Stimulated activated CD8-positive, alpha-beta memory T cell treated with anti-CD3 and anti-CD28 coated beads, Interleukin-15, amount 100 ng/mL, for 48 hours (primary cell): ENCODE data around the gene WFDC5.

Experiments
- DNase-seq, 2 donors: peaks; one replicate each; pipeline ENCODE4 v3.0.0-alpha.2; 2020; ENCODE audit warnings: low read depth in 2 of 2

Gene WFDC5

GRCh38 chr20:45115386-45115774 lies 406 bp upstream of the WFDC5 start:
- no peak for DNase-seq

GRCh38 chr20:45113865-45114264 lies 1.1 kb downstream of the WFDC5 start:
- no peak for DNase-seq

GRCh38 chr20:45112754-45113153 lies 2.2 kb downstream of the WFDC5 start:
- DNase-seq: no peak

GRCh38 chr20:45111799-45112471 lies 3.0 kb downstream of the WFDC5 start:
- DNase-seq: no peak

GRCh38 chr20:45111285-45111684 lies 3.7 kb downstream of the WFDC5 start:
- no peak for DNase-seq

GRCh38 chr20:45110301-45110700 lies 4.7 kb downstream of the WFDC5 start:
- no peak for DNase-seq

GRCh38 chr20:45109634-45110033 lies 5.3 kb downstream of the WFDC5 start:
- DNase-seq: no peak

GRCh38 chr20:45105317-45105716 lies 9.7 kb downstream of the WFDC5 start:
- DNase-seq: no peak

- no peak for DNase-seq
Measured at GRCh38 chr20:45104786-45105185, 10.2 kb downstream of the WFDC5 start.

GRCh38 chr20:45103072-45103471 lies 11.9 kb downstream of the WFDC5 start:
- no peak for DNase-seq

- no peak for DNase-seq
Measured at GRCh38 chr20:45101333-45101850, 13.6 kb downstream of the WFDC5 start.

- DNase-seq: no peak
Measured at GRCh38 chr20:45100563-45101245, 14.3 kb downstream of the WFDC5 start, which contains the start of gene KCNS1. KCNS1 (minus strand) TSS chr20:45101127; CDS start chr20:45099236, 1,891 bp downstream.

- no peak for DNase-seq
Measured at GRCh38 chr20:45098103-45098773, 16.7 kb downstream of the WFDC5 start.

GRCh38 chr20:45097485-45098102 lies 17.4 kb downstream of the WFDC5 start:
- peak; percentile 38 to 43 for DNase-seq

GRCh38 chr20:45096781-45097180 lies 18.2 kb downstream of the WFDC5 start:
- no peak for DNase-seq

- DNase-seq: peak; percentile 25 to 30
Measured at GRCh38 chr20:45095805-45096238, 19.2 kb downstream of the WFDC5 start.

- DNase-seq: no peak
Measured at GRCh38 chr20:45094864-45095574, 20.0 kb downstream of the WFDC5 start.

- no peak for DNase-seq
Measured at GRCh38 chr20:45094201-45094600, 20.8 kb downstream of the WFDC5 start.

GRCh38 chr20:45092898-45093297 lies 22.1 kb downstream of the WFDC5 start:
- DNase-seq: no peak

GRCh38 chr20:45091366-45091765 lies 23.6 kb downstream of the WFDC5 start:
- no peak for DNase-seq

- DNase-seq: no peak
Measured at GRCh38 chr20:45090481-45090880, 24.5 kb downstream of the WFDC5 start.
